ENCODE measurements around the gene ADAMTS19.

GRCh38 chr5:129664336-129664937, 204.3 kb downstream of the ADAMTS19 start:
- TF ChIP-seq CTCF (IDR thresholded peaks at IDR 0.05; ENCODE audit: insufficient read depth, low read length) (peak; percentile 43), SPI1 (IDR thresholded peaks at IDR 0.05; ENCODE audit: borderline replicate concordance, low read depth) (no peak), POLR2AphosphoS5 (IDR thresholded peaks at IDR 0.05; ENCODE audit: low read depth) (no peak), GABPA (IDR thresholded peaks at IDR 0.05; ENCODE audit: low read depth) (no peak)
